A549 (cell line): ENCODE measurements around the gene ALG14. TPM values are rescaled to one million over a fixed set of nuclear protein-coding genes. Genes with fewer than 3 reads are reported as not detected.

Source experiments
- ATAC-seq, 2 experiments: fragments of 200-7000 bp in 1 of 2; fragments of >200 bp in 1 of 2; cut with Nextera tagmentation in 1 of 2; cut with Tn5 transposase in 1 of 2; 3 replicates each; pipeline versions ENCODE4 v1.8.0 to v1.9.1; 2018 to 2020; ENCODE audit warnings: mild to moderate bottlenecking in 1 of 2, moderate library complexity in 1 of 2
- CTCF ChIA-PET: fragments of 300-600 bp; sonication (Branson Sonifier 250); formaldehyde crosslinking; extraction: SDS; loops from one replicate; lab custom pipeline; 2021; ENCODE audit warnings: antibody characterized with exemption, inconsistent platforms; lab: Yijun Ruan, JAX
- POLR2A ChIA-PET: fragments of 350-600 bp; formaldehyde crosslinking; extraction: SDS; loops from one replicate; lab custom pipeline; 2021; ENCODE audit warnings: antibody characterized with exemption, inconsistent platforms; lab: Yijun Ruan, JAX
- DNase-seq, 2 experiments: peaks; one replicate each; pipeline versions ENCODE4 v3.0.0 to v3.0.0-alpha.2; 2011 to 2016; ENCODE audit warnings: low read depth in 1 of 2, low spot score in 1 of 2
- FAIRE-seq: peaks from 2 replicates; lab custom pipeline; 2011; peaks lifted over from hg19 to GRCh38; lab: Jason Lieb, UNC
- H3K27ac ChIP-seq, 2 experiments: fragments of >200 bp; sonication (Bioruptor Twin); formaldehyde crosslinking; 3 replicates each; pipeline ENCODE4 v1.5.1; 2016 to 2017
- H3K4me1 ChIP-seq: fragments of >200 bp; sonication (Bioruptor Twin); formaldehyde crosslinking; 3 replicates; pipeline ENCODE4 v1.6.1; 2016
- H3K4me2 ChIP-seq: fragments of >200 bp; sonication (Bioruptor Twin); formaldehyde crosslinking; 3 replicates; pipeline ENCODE4 v1.6.1; 2016
- H3K4me3 ChIP-seq: fragments of >200 bp; sonication (Bioruptor Twin); formaldehyde crosslinking; 3 replicates; pipeline ENCODE4 v1.5.1; 2016
- H3K9me3 ChIP-seq: fragments of >200 bp; sonication (Bioruptor Twin); formaldehyde crosslinking; 3 replicates; pipeline ENCODE4 v1.6.1; 2016
- CHD4 ChIP-seq: fragments of 200-600 bp; sonication (generic); IDR thresholded peaks from 2 replicates; pipeline ENCODE4 v1.6.1; 2016; ENCODE audit warnings: antibody characterized with exemption, mild to moderate bottlenecking, borderline replicate concordance
- EP300 ChIP-seq, 2 experiments: fragments of >200 bp; sonication (Bioruptor Twin); formaldehyde crosslinking; IDR thresholded peaks; 2 replicates in 1 of 2; 3 replicates in 1 of 2; pipeline ENCODE4 v1.6.1; 2016 to 2017
- KDM1A ChIP-seq: fragments of 200-600 bp; sonication (generic); IDR thresholded peaks from 2 replicates; pipeline ENCODE4 v1.6.1; 2016; ENCODE audit warnings: low read depth, mild to moderate bottlenecking
- KDM5A ChIP-seq: fragments of 200-600 bp; sonication (generic); IDR thresholded peaks from 2 replicates; pipeline ENCODE4 v1.6.1; 2016; ENCODE audit warnings: antibody characterized with exemption, mild to moderate bottlenecking
- MAFK ChIP-seq: fragments of 450-650 bp; IDR thresholded peaks from 2 replicates; pipeline ENCODE4 v1.6.1; 2014; ENCODE audit not compliant: partially characterized antibody
- MAZ ChIP-seq: fragments of 150-350 bp; IDR thresholded peaks from 2 replicates; pipeline ENCODE4 v1.6.1; 2014; ENCODE audit warnings: antibody characterized with exemption, low read depth, low read length, borderline replicate concordance
- MYC ChIP-seq: IDR thresholded peaks from 2 replicates; pipeline ENCODE4 v1.6.1; 2012; ENCODE audit warnings: mild to moderate bottlenecking, inconsistent platforms, low read length, improper control_type of control experiment, borderline replicate concordance
- PBX3 ChIP-seq: IDR thresholded peaks from 2 replicates; pipeline ENCODE4 v1.6.1; 2012
- POLR2AphosphoS2 ChIP-seq: conservative IDR thresholded peaks from 2 replicates; pipeline ENCODE4 v1.6.1; 2012; ENCODE audit warnings: low read length, improper control_type of control experiment, inconsistent platforms
- RCOR1 ChIP-seq: fragments of 150-350 bp; IDR thresholded peaks from 2 replicates; pipeline ENCODE4 v1.6.1; 2014; ENCODE audit warnings: antibody characterized with exemption, low read length, low read depth
- RFX5 ChIP-seq: fragments of 450-650 bp; IDR thresholded peaks from 2 replicates; pipeline ENCODE4 v1.7.1; 2014; ENCODE audit warnings: antibody characterized with exemption, mild to moderate bottlenecking, moderate library complexity
- USF2 ChIP-seq: fragments of 450-650 bp; IDR thresholded peaks from 2 replicates; pipeline ENCODE4 v1.6.1; 2014; ENCODE audit warnings: antibody characterized with exemption
- WGBS: methylation state at CpG from one replicate; pipeline ENCODE4 v1.1.6; 2017; ENCODE audit errors: missing lambda C conversion rate; 5-methylcytosine and 5-hydroxymethylcytosine counted together
- polyA plus RNA-seq, 4 experiments: library from polyadenylated mRNA; depleted of rRNA in 3 of 4; stranded (reverse); fragments of >200 nt; fragmentation: RNase III in 1 of 4; extraction: RNeasy Plus Mini Kit Qiagen cat#74134 plus additional on column Dnase treatment in 1 of 4; gene quantifications; 2 replicates in 3 of 4; 3 replicates in 1 of 4; pipeline ENCODE4 v1.2.3, GENCODE V29; 2011 to 2017
- TF ChIP-seq, protein P1 (sequence below): fragments of 200-600 bp; sonication (generic); IDR thresholded peaks from 2 replicates; pipeline ENCODE4 v1.6.1; 2016; ENCODE audit warnings: antibody characterized with exemption, mild to moderate bottlenecking, moderate library complexity
- TF ChIP-seq, protein P2 (sequence below): IDR thresholded peaks from 2 replicates; pipeline ENCODE4 v1.6.1; 2012

The ALG14 gene
- polyA plus RNA-seq, 2 of the 4 experiments (the other 2 are of a cell fraction) = 5.0 to 5.4 TPM

DNA sequence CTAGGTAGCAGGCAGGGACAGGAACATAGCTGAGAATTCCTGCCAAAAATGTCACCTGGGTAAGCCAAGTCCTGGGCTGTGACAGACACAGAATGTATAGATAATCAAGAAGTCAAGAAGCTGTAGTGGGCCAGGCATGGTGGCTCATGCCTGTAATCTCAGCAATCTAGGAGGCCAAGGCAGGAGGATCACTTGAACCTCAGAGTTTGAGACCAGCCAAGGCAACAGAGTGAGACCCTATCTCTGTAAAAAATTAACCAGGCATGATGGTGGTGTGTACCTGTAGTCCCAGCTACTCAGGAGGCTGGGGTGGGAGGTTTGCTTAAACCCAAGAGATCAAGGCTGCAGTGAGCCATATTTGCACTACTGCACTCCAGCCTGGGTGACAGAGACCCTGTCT lies 3.3 kb upstream of the ALG14 start:
- TF ChIP-seq KDM1A (no peak), RCOR1 (no peak), USF2 (no peak), RFX5 (no peak), MAZ (no peak), KDM5A (no peak), MAFK (no peak), EP300 (IDR thresholded peaks at IDR 0.05) (no peak)
- TF ChIP-seq, protein P1, sequence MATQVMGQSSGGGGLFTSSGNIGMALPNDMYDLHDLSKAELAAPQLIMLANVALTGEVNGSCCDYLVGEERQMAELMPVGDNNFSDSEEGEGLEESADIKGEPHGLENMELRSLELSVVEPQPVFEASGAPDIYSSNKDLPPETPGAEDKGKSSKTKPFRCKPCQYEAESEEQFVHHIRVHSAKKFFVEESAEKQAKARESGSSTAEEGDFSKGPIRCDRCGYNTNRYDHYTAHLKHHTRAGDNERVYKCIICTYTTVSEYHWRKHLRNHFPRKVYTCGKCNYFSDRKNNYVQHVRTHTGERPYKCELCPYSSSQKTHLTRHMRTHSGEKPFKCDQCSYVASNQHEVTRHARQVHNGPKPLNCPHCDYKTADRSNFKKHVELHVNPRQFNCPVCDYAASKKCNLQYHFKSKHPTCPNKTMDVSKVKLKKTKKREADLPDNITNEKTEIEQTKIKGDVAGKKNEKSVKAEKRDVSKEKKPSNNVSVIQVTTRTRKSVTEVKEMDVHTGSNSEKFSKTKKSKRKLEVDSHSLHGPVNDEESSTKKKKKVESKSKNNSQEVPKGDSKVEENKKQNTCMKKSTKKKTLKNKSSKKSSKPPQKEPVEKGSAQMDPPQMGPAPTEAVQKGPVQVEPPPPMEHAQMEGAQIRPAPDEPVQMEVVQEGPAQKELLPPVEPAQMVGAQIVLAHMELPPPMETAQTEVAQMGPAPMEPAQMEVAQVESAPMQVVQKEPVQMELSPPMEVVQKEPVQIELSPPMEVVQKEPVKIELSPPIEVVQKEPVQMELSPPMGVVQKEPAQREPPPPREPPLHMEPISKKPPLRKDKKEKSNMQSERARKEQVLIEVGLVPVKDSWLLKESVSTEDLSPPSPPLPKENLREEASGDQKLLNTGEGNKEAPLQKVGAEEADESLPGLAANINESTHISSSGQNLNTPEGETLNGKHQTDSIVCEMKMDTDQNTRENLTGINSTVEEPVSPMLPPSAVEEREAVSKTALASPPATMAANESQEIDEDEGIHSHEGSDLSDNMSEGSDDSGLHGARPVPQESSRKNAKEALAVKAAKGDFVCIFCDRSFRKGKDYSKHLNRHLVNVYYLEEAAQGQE = no peak
- TF ChIP-seq, protein P2, sequence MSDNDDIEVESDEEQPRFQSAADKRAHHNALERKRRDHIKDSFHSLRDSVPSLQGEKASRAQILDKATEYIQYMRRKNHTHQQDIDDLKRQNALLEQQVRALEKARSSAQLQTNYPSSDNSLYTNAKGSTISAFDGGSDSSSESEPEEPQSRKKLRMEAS = no peak
- no peak for FAIRE-seq
- Histone ChIP-seq H3K4me1 (peaks cover 10% of the 10 kb centered on the region), H3K4me2 (no peak overlapping the region), H3K9me3 (no peaks in the 10 kb centered on the region), H3K27ac (no peak overlapping the region), H3K4me3 (no peak overlapping the region)
- CTCF ChIA-PET = interaction anchor here (0.7 to 1.7 kb wide), 3 partner anchors 40 to 158 kb away, joined by 3 to 6 read pairs (median 3); no protein-coding TSS in a partner anchor
- no peak for ATAC-seq
- POLR2A ChIA-PET = interaction anchor here (1.0 kb wide), 1 partner anchor 158 kb away, joined by 3 read pairs; no protein-coding TSS in a partner anchor
- no peak for DNase-seq

DNA sequence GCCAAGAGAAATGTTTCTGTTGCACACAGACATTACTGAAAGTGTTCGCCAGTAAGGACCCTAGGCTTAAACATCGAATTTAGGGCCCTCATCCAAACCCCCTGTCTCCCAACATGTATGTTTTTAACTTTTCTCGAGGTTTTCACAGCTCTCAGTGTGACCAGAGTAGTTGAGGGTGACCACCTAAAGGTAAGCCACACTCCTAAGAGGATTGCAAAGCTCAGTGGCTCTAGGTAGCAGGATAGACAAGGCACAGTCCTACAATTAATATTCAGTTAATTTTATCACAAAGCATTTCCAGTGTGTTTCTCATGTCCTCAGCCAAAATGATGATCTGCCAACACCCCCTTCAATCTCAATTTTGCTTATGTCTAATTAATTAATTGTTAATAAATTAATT lies 695 bp upstream of the ALG14 start:
- TF ChIP-seq PBX3 (no peak), CHD4 (no peak), MYC (no peak), POLR2AphosphoS2 (no peak)
- peak overlapping the region; percentile 83 for H3K4me2 ChIP-seq
- CTCF ChIA-PET = interaction anchor here (0.6 to 1.5 kb wide), 5 partner anchors 32 to 162 kb away, joined by 3 to 10 read pairs (median 4); partner anchors contain the start of genes RWDD3 and TLCD4
- ATAC-seq (peak; percentile 15 to 52; a peak in 4 of 6 replicates), DNase-seq (no peak), FAIRE-seq (no peak)
- WGBS = 25% methylated on average over 3 of the region's 3 CpGs
- H3K9me3 ChIP-seq = no peaks in the 10 kb centered on the region
- POLR2A ChIA-PET = interaction anchor here (0.7 to 1.8 kb wide), 6 partner anchors 11 to 161 kb away, joined by 3 to 31 read pairs (median 4); partner anchors contain the start of genes RWDD3 and TLCD4
- H3K4me1 ChIP-seq = peaks cover 27% of the 10 kb centered on the region
- H3K27ac ChIP-seq = peak overlapping the region; percentile 98 to 100
- peak overlapping the region; percentile 62 for H3K4me3 ChIP-seq

DNA sequence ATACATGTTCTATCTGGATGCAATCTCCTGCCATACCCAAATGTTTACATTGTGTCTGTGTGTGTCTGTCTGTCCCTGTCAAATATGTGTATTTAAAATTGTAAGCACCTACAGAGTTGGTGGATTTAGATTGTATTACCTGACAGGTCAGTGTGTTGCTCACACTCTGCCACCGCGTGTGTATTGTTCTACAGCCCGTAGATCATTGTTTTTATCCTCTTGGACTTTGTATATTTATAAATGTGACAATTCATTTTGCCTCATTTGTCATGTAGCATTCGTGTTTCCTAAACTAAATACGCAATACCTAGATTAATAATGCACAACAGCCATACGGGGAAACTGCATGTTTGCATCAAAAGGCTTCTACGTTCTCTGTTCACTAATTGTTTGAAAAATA lies 634 bp downstream of the ALG14 start:
- H3K4me2 ChIP-seq = peak overlapping the region; percentile 69
- WGBS = 2% methylated on average over 7 of the region's 7 CpGs
- H3K4me3 ChIP-seq = peak overlapping the region; percentile 62
- DNase-seq (no peak), ATAC-seq (no peak), FAIRE-seq (no peak)
- peak overlapping the region; percentile 98 to 100 for H3K27ac ChIP-seq
- H3K4me1 ChIP-seq = peaks cover 27% of the 10 kb centered on the region
- no peaks in the 10 kb centered on the region for H3K9me3 ChIP-seq
- no peak for TF ChIP-seq MYC
- TF ChIP-seq, all 56 proteins: peak for 0
- POLR2A ChIA-PET = interaction anchor here (1.8 kb wide), 1 partner anchor 162 kb away, joined by 31 read pairs; the partner anchor contains the start of gene RWDD3
- CTCF ChIA-PET = interaction anchor here (1.2 kb wide), 1 partner anchor 45 kb away, joined by 4 read pairs; the partner anchor contains the start of gene TLCD4
